ENCODE results near the gene PIGT.
A peak's percentile ranks its signal among the peaks of the same experiment; 100 is the strongest.

Gene PIGT

GRCh38 chr20:45415822-45416637, at the start of gene PIGT:
Gene PIGT (plus strand): TSS chr20:45416141. CDS start chr20:45416157, 16 bp downstream.
- H3K36me3 Mint-ChIP-seq (ENCODE audit: insufficient read depth) = peaks cover 27% of the 10 kb centered on the region
- peaks cover 38% of the 10 kb centered on the region for H3K4me1 Mint-ChIP-seq
- DNase-seq (ENCODE audit: low spot score in 2 of 2) = peak; percentile 80 to 86

GRCh38 chr20:45366192-45366591, 49.7 kb upstream of the PIGT start:
- no peak overlapping the region for H3K27ac Mint-ChIP-seq (ENCODE audit: low read depth)
- peaks cover 58% of the 10 kb centered on the region for H3K4me1 Mint-ChIP-seq
- H3K27me3 Mint-ChIP-seq = no peaks in the 10 kb centered on the region
- H3K9me3 Mint-ChIP-seq = no peaks in the 10 kb centered on the region
- peaks cover 37% of the 10 kb centered on the region for H3K36me3 Mint-ChIP-seq (ENCODE audit: insufficient read depth)
- no peak for DNase-seq (ENCODE audit: low spot score in 2 of 2)
- no peak for ATAC-seq (replicated peaks; ENCODE audit: extremely low read depth, poor library complexity, severe bottlenecking)
- no peak overlapping the region for H3K4me3 Mint-ChIP-seq

More at GRCh38 chr20:45415822-45416637, at the start of gene PIGT:
- Mint-ChIP-seq H3K27me3 (no peaks in the 10 kb centered on the region), H3K9me3 (no peaks in the 10 kb centered on the region), H3K27ac (ENCODE audit: low read depth) (peak within 1 kb of the TSS; percentile 91), H3K4me3 (peak within 1 kb of the TSS; percentile 93)
- peak; percentile 97 for ATAC-seq (replicated peaks; ENCODE audit: extremely low read depth, poor library complexity, severe bottlenecking)

DNA sequence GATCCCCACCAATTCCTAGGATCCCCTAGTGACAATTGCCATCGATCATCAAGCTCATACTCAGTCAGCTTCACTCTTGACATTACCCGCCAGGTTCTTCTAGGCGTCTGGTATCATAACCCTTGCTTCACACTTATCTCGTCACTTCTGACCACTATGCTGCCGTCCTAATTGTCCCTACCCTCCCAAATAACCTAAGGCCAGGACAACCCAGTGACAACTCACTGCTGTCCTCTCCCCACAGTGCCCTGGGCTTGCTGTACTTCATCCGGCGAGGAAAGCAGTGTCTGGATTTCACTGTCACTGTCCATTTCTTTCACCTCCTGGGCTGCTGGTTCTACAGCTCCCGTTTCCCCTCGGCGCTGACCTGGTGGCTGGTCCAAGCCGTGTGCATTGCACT, 49.3 kb upstream of the PIGT start:
- ATAC-seq (replicated peaks; ENCODE audit: extremely low read depth, poor library complexity, severe bottlenecking) (no peak), DNase-seq (ENCODE audit: low spot score in 2 of 2) (no peak)
- no peak overlapping the region for H3K4me3 Mint-ChIP-seq
- H3K27ac Mint-ChIP-seq (ENCODE audit: low read depth) = no peak overlapping the region
- no peaks in the 10 kb centered on the region for H3K27me3 Mint-ChIP-seq
- H3K9me3 Mint-ChIP-seq = no peaks in the 10 kb centered on the region
- peaks cover 37% of the 10 kb centered on the region for H3K36me3 Mint-ChIP-seq (ENCODE audit: insufficient read depth)
- H3K4me1 Mint-ChIP-seq = peaks cover 62% of the 10 kb centered on the region

DNA sequence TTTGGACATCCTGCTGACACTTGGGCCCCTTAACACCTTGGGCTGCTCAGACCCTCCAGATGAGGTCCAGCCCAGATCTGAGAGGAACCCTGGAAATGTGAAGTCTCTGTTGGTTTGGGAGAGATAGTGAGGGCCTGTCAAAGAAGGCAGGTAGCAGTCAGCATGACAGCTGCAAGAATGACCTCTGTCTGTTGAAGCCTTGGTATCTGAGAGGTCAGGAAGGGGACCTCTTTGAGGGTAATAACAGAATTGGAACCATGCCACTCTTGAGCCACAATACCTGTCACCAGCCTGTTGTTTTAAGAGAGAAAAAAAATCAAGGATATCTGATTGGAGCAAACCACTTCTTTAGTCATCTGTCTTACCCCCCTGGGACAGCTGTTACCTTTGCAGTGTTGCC, 48.8 kb upstream of the PIGT start:
- Mint-ChIP-seq H3K27ac (ENCODE audit: low read depth) (peak overlapping the region; percentile 67), H3K36me3 (ENCODE audit: insufficient read depth) (peaks cover 37% of the 10 kb centered on the region), H3K9me3 (no peaks in the 10 kb centered on the region), H3K4me1 (peaks cover 64% of the 10 kb centered on the region), H3K27me3 (no peaks in the 10 kb centered on the region), H3K4me3 (no peak overlapping the region)
- ATAC-seq (replicated peaks; ENCODE audit: extremely low read depth, poor library complexity, severe bottlenecking) = no peak
- no peak for DNase-seq (ENCODE audit: low spot score in 2 of 2)

DNA sequence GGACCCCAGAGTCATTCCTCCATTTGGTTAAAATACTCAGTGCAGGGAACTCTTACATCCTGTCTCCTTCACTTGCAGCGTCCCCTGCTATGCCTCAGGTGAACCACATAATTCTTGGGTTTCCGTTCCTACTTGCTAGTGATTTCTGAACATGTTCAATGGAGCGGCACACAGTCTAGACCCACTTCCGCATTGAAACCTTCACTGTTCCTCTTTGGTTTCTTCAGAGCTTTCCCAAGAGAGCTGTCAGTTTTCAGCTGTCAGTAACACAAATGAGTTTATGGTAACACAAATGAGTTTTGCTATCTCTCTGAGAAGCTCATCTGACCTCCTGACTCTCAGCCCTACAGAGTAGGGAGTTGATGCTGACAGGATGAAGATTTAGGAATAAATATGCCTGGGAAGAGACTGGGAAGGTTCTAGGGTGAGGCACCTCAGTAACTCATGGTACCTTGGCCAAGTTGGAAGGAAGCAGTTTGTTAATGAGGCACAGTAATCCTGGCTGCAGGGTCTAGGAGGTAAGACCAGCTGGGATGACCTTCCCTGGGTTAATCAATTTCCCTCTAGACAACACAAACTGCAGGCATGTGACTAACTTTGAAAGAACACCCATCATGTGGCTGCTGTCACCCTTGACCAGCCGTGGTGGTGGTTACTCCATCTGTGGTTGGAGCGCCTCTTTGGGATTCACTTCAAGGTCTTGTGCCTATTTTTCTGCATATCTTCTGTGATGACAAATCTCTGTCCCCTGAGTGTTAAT, 47.5 kb upstream of the PIGT start:
- Mint-ChIP-seq H3K9me3 (no peaks in the 10 kb centered on the region), H3K4me1 (peaks cover 68% of the 10 kb centered on the region), H3K36me3 (ENCODE audit: insufficient read depth) (peaks cover 31% of the 10 kb centered on the region), H3K27me3 (no peaks in the 10 kb centered on the region), H3K27ac (ENCODE audit: low read depth) (peak overlapping the region; percentile 67), H3K4me3 (peak overlapping the region; percentile 58)
- DNase-seq (ENCODE audit: low spot score in 2 of 2) (no peak), ATAC-seq (replicated peaks; ENCODE audit: extremely low read depth, poor library complexity, severe bottlenecking) (peak; percentile 70)

DNA sequence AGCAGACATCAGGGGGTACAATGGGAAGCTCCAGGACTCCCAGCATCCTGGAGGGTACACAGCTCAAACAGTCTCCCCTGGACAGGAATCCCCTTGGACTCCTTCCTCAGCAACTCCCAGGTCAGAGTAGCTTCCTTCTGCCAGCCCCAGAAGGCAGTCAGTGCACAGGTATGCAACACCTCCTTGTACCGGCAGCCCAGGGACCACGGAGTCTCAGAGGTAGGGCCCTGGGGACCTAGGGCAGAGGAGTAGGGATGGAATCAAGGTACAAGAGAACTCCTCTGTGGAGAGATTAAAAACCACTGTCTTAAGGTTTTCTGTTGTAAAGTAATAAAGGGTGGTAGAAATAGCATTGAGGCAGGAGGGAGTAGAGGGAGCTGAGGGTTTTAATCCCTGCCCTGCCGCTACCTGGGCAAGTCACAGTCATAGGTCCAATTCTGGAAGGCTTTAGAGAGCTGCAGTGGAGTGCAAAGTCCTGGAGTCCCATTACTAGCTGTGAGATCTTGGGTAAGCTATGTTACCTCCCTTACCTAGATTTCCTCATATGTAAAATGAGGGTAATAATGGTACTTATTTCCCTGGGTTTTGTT, 45.3 kb upstream of the PIGT start:
- H3K4me3 Mint-ChIP-seq = no peak overlapping the region
- H3K36me3 Mint-ChIP-seq (ENCODE audit: insufficient read depth) = peaks cover 28% of the 10 kb centered on the region
- ATAC-seq (replicated peaks; ENCODE audit: extremely low read depth, poor library complexity, severe bottlenecking) = no peak
- no peaks in the 10 kb centered on the region for H3K9me3 Mint-ChIP-seq
- no peak overlapping the region for H3K27ac Mint-ChIP-seq (ENCODE audit: low read depth)
- no peaks in the 10 kb centered on the region for H3K27me3 Mint-ChIP-seq
- DNase-seq (ENCODE audit: low spot score in 2 of 2) = no peak
- peaks cover 64% of the 10 kb centered on the region for H3K4me1 Mint-ChIP-seq

DNA sequence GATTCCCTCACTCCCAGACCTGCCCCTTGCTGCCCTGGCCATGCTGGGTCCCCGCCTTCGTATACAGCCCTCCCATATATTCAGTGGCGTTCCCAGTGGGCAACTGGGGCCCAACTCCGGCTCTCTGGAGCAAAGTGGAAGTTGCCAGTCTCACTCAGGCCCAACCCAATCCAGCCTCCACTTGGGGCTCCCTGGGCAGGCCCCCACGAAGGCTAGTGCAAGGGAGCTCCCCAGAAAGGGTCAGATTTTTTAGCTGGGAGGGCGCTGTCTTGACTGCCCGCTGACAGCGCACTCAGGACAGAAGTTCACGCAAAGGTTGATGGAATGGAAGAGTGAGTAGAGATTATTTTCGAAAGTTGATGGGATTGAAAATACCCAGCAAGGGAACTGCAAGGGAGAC, 43.7 kb upstream of the PIGT start:
- H3K4me1 Mint-ChIP-seq = peaks cover 53% of the 10 kb centered on the region

GRCh38 chr20:45372646-45373352, 43.1 kb upstream of the PIGT start:
- Mint-ChIP-seq H3K36me3 (ENCODE audit: insufficient read depth) (peaks cover 17% of the 10 kb centered on the region), H3K4me1 (peaks cover 48% of the 10 kb centered on the region), H3K27ac (ENCODE audit: low read depth) (peak overlapping the region; percentile 74), H3K27me3 (no peaks in the 10 kb centered on the region), H3K4me3 (peak overlapping the region; percentile 84), H3K9me3 (no peaks in the 10 kb centered on the region)
- no peak for ATAC-seq (replicated peaks; ENCODE audit: extremely low read depth, poor library complexity, severe bottlenecking)
- no peak for DNase-seq (ENCODE audit: low spot score in 2 of 2)

More for the DNA sequence above, 43.7 kb upstream of the PIGT start:
- Mint-ChIP-seq H3K27me3 (no peaks in the 10 kb centered on the region), H3K4me3 (peak overlapping the region; percentile 49), H3K27ac (ENCODE audit: low read depth) (peak overlapping the region; percentile 74), H3K9me3 (no peaks in the 10 kb centered on the region), H3K36me3 (ENCODE audit: insufficient read depth) (peaks cover 20% of the 10 kb centered on the region)
- ATAC-seq (replicated peaks; ENCODE audit: extremely low read depth, poor library complexity, severe bottlenecking) = no peak
- DNase-seq (ENCODE audit: low spot score in 2 of 2) = no peak

- peak overlapping the region; percentile 74 for H3K27ac Mint-ChIP-seq (ENCODE audit: low read depth)
- DNase-seq (ENCODE audit: low spot score in 2 of 2) (peak; percentile 83), ATAC-seq (replicated peaks; ENCODE audit: extremely low read depth, poor library complexity, severe bottlenecking) (peak; percentile 88)
- peaks cover 41% of the 10 kb centered on the region for H3K4me1 Mint-ChIP-seq
- peaks cover 10% of the 10 kb centered on the region for H3K36me3 Mint-ChIP-seq (ENCODE audit: insufficient read depth)
- no peaks in the 10 kb centered on the region for H3K27me3 Mint-ChIP-seq
- H3K9me3 Mint-ChIP-seq = no peaks in the 10 kb centered on the region
- H3K4me3 Mint-ChIP-seq = peak overlapping the region; percentile 84
Observed at GRCh38 chr20:45373353-45374100, 42.4 kb upstream of the PIGT start.

DNA sequence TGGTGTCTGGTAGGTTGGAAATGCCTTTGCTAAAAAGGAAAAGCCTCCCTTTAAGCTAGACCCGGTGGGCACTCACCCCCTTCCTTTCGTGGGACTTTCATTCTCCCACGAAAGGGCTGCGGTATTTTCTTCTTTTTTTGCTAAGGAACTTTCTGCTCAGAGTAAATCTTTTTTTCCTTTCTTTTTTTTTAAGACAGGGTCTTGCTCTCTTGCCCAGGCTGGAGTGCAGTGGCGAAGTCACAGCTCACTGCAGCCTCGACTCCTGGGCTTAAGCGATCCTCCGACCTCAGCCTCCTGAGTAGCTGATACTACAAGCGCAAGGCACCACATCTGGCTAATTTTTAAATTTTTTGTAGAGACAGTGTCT, 41.9 kb upstream of the PIGT start:
- Mint-ChIP-seq H3K27me3 (no peaks in the 10 kb centered on the region), H3K9me3 (no peaks in the 10 kb centered on the region), H3K27ac (ENCODE audit: low read depth) (peak overlapping the region; percentile 74), H3K4me1 (peaks cover 37% of the 10 kb centered on the region), H3K4me3 (peak overlapping the region; percentile 84), H3K36me3 (ENCODE audit: insufficient read depth) (peaks cover 7% of the 10 kb centered on the region)
- ATAC-seq (replicated peaks; ENCODE audit: extremely low read depth, poor library complexity, severe bottlenecking) = no peak
- no peak for DNase-seq (ENCODE audit: low spot score in 2 of 2)

DNA sequence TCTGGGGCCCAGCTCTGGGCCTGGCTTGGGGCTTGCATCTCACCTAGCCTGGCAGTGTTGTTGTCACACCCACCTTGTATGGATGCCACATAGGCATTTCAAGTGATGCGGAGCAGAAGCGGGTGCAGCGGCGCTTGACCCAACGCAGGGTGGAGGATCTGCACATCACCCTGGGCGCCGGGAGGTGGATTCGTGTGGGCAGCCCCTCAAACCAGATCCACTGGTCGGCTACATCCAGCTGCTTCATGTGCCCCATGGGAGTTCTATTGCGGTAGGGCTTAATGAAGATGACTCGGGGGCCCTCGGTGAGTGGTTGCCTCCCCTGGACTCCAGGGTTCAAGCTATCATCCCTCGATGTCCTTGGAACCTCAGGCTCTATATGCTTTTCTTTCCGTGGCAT, 41.0 kb upstream of the PIGT start:
- Mint-ChIP-seq H3K36me3 (ENCODE audit: insufficient read depth) (peaks cover 7% of the 10 kb centered on the region), H3K4me1 (peaks cover 37% of the 10 kb centered on the region), H3K4me3 (no peak overlapping the region), H3K9me3 (no peaks in the 10 kb centered on the region), H3K27ac (ENCODE audit: low read depth) (peak overlapping the region; percentile 74), H3K27me3 (no peaks in the 10 kb centered on the region)
- ATAC-seq (replicated peaks; ENCODE audit: extremely low read depth, poor library complexity, severe bottlenecking) = no peak
- no peak for DNase-seq (ENCODE audit: low spot score in 2 of 2)

- Mint-ChIP-seq H3K4me3 (no peak overlapping the region), H3K36me3 (ENCODE audit: insufficient read depth) (peaks cover 9% of the 10 kb centered on the region), H3K4me1 (peaks cover 22% of the 10 kb centered on the region), H3K27me3 (no peaks in the 10 kb centered on the region), H3K27ac (ENCODE audit: low read depth) (no peak overlapping the region), H3K9me3 (no peaks in the 10 kb centered on the region)
- no peak for DNase-seq (ENCODE audit: low spot score in 2 of 2)
- no peak for ATAC-seq (replicated peaks; ENCODE audit: extremely low read depth, poor library complexity, severe bottlenecking)
Observed at GRCh38 chr20:45377269-45377668, 38.7 kb upstream of the PIGT start.
